CD4-positive, CD25-positive, alpha-beta regulatory T cell (primary cell): ENCODE results near the gene TMEM263. TPM values are rescaled to one million over a fixed set of nuclear protein-coding genes. Genes with fewer than 3 reads are reported as not detected.

Experiments used
- ATAC-seq, 2 donors: fragments of 150-1000 bp; cut with Tn5 transposase; one replicate each; pipeline ENCODE4 v1.10.0; 2021; ENCODE audit warnings: low read depth in 2 of 2, moderate number of reproducible peaks in 2 of 2, moderate library complexity in 1 of 2
- DNase-seq, 3 donors: peaks; one replicate each; pipeline versions ENCODE4 v3.0.0 to v3.0.0-alpha.2; 2012 to 2022; ENCODE audit warnings: mixed read lengths in 1 of 3
- H3K27ac ChIP-seq: one replicate; pipeline ENCODE4 v1.7.0; 2013; ENCODE audit warnings: mild to moderate bottlenecking, low read length; ENCODE audit not compliant: insufficient read depth, poor library complexity, severe bottlenecking
- H3K27me3 ChIP-seq: one replicate; pipeline ENCODE4 v1.7.0; 2013; ENCODE audit warnings: low read length; ENCODE audit not compliant: control insufficient read depth, insufficient read depth
- H3K36me3 ChIP-seq: one replicate; pipeline ENCODE4 v1.7.0; 2013; ENCODE audit warnings: mild to moderate bottlenecking, low read length, moderate library complexity; ENCODE audit not compliant: control insufficient read depth, insufficient read depth
- H3K4me1 ChIP-seq: 2 replicates; pipeline ENCODE4 v1.7.0; 2013; ENCODE audit warnings: mild to moderate bottlenecking, low read length; ENCODE audit not compliant: insufficient read depth, control insufficient read depth, poor library complexity, severe bottlenecking
- H3K4me3 ChIP-seq: one replicate; pipeline ENCODE4 v1.7.0; 2013; ENCODE audit warnings: low read depth, mild to moderate bottlenecking, low read length, moderate library complexity
- H3K9me3 ChIP-seq, 2 experiments: 1 replicate in 1 of 2; 2 replicates in 1 of 2; pipeline ENCODE4 v1.7.0; 2013; ENCODE audit warnings: low read length in 2 of 2, mild to moderate bottlenecking in 1 of 2, moderate library complexity in 1 of 2; ENCODE audit not compliant: control insufficient read depth in 2 of 2
- H3K27ac Mint-ChIP-seq, 3 donors: one replicate each; pipeline ENCODE4 v1.8.0; 2020 to 2022; ENCODE audit warnings: mild to moderate bottlenecking in 3 of 3, mixed read lengths in 3 of 3, moderate library complexity in 2 of 3
- H3K27me3 Mint-ChIP-seq: one replicate; pipeline ENCODE4 v1.8.0; 2022; ENCODE audit warnings: mild to moderate bottlenecking, mixed read lengths
- H3K36me3 Mint-ChIP-seq: one replicate; pipeline ENCODE4 v1.8.0; 2020; ENCODE audit warnings: mixed read lengths
- H3K4me1 Mint-ChIP-seq, 4 donors: one replicate each; pipeline ENCODE4 v1.8.0; 2020 to 2022; ENCODE audit warnings: mixed read lengths in 4 of 4, mild to moderate bottlenecking in 1 of 4
- H3K4me3 Mint-ChIP-seq, 4 donors: one replicate each; pipeline ENCODE4 v1.8.0; 2020 to 2022; ENCODE audit warnings: mild to moderate bottlenecking in 4 of 4, mixed read lengths in 4 of 4, moderate library complexity in 3 of 4
- H3K9me3 Mint-ChIP-seq, 7 donors: one replicate each; pipeline ENCODE4 v1.8.0; 2020 to 2022; ENCODE audit warnings: mixed read lengths in 7 of 7, mild to moderate bottlenecking in 3 of 7, moderate library complexity in 2 of 7
- polyA plus RNA-seq, 4 donors: library from polyadenylated mRNA; unstranded; fragments of 300-500 nt; fragmentation: Illumina TruSeq; gene quantifications; one replicate each; pipeline ENCODE4 v1.2.3, GENCODE V29; 2021
- total RNA-seq: library from RNA; stranded (reverse); gene quantifications from one replicate; pipeline ENCODE4 v1.2.3, GENCODE V29; 2022

TMEM263 gene
- total RNA-seq, result 33.2 TPM
- 10 to 100 TPM; 27.3 to 37.8 (median 33.1) TPM for polyA plus RNA-seq

DNA sequence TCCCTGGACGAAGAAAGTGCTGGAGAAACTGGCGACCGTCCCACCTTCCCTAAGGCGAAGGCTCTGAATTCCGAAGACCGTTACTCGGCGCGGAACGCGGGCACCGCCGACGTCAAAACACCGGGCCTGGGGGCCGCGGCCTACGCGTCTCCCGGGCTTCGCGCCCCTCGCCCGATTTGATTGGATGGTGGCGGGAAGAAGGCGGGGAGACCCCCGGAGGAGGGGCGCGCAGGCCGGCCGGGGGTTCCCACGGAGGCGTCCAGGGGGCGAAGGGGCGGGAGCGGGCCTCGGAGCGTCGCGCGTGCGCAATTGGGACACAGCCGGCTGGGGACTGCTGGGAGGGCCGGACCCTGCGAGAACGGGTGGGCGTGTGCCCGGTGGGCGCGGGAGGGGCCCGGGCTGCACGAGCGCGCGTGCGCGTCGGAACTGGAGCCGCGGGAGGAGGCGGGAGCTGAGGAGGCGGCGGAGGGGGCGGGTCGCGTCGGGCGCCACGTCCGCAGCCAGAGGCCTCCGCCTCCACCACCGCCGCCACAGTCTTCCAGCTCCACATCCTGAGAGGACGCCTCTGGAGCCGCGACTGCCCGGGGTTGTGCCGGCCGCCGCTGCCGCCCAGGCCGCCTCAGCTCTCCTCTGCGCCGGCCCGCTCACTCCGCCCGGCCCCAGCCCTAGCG, at the start of gene TMEM263:
TMEM263 (plus strand) TSS at position 531 of the 671 bp plus-strand sequence. CDS start 11,210 bp downstream, outside the sequence.
- no peaks in the 10 kb centered on the region for H3K36me3 ChIP-seq
- H3K27me3 ChIP-seq, result no peaks in the 10 kb centered on the region
- ATAC-seq, result peak; percentile 87
- Mint-ChIP-seq H3K36me3 (no peaks in the 10 kb centered on the region), H3K4me3 (peak within 1 kb of the TSS; percentile 93 to 97 (median 96)), H3K4me1 (peaks cover 19 to 41% (median 28%) of the 10 kb centered on the region in 4 donors), H3K27me3 (peaks cover under 1% of the 10 kb centered on the region), H3K27ac (peak within 1 kb of the TSS; percentile 94 to 97 (median 95)), H3K9me3 (peaks cover 0 to 2% (median 0%) of the 10 kb centered on the region in 7 donors)
- H3K27ac ChIP-seq, result peak within 1 kb of the TSS; percentile 88
- H3K4me3 ChIP-seq, result peak within 1 kb of the TSS; percentile 94
- H3K4me1 ChIP-seq, result peaks cover 29% of the 10 kb centered on the region
- DNase-seq, result peak; percentile 87 to 93 (median 87)
- H3K9me3 ChIP-seq, result no peaks in the 10 kb centered on the region

GRCh38 chr12:106906715-106907114, 49.0 kb upstream of the TMEM263 start:
- Mint-ChIP-seq H3K27me3 (peaks cover 23% of the 10 kb centered on the region), H3K4me1 (peaks cover 11 to 33% (median 18%) of the 10 kb centered on the region in 4 donors), H3K27ac (no peak overlapping the region), H3K4me3 (no peak overlapping the region), H3K36me3 (peaks cover 4% of the 10 kb centered on the region), H3K9me3 (peaks cover 0 to 2% (median 0%) of the 10 kb centered on the region in 7 donors)
- Histone ChIP-seq H3K36me3 (no peaks in the 10 kb centered on the region), H3K4me3 (no peak overlapping the region), H3K4me1 (peaks cover 20% of the 10 kb centered on the region), H3K9me3 (no peaks in the 10 kb centered on the region), H3K27me3 (peaks cover 8% of the 10 kb centered on the region), H3K27ac (no peak overlapping the region)
- DNase-seq (no peak), ATAC-seq (no peak)

- H3K36me3 Mint-ChIP-seq, result no peaks in the 10 kb centered on the region
- no peaks in the 10 kb centered on the region for H3K36me3 ChIP-seq
- no peak for ATAC-seq
Measured at GRCh38 chr12:106907411-106907810, 48.3 kb upstream of the TMEM263 start.

DNA sequence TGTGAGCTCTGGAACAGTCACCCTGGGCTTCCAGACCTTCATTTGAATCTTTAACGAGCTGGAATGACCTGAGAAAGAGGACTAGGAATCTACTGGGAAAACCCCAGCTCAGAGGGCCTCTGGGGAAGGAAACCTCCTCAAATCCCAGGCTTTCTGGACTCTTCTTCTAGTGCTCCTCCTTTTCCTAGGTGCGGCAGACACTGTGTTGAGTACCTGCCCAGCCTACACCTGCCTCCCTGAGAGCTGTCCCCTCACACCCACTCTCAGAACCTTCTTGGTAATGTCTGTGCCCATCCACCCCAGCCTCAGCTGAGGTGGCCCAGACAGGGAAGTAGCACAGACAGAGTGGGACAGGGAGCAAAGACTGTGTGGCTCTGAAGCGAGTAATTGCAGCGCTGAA, 47.9 kb upstream of the TMEM263 start:
- Mint-ChIP-seq H3K4me1 (peaks cover 11 to 31% (median 16%) of the 10 kb centered on the region in 4 donors), H3K4me3 (no peak overlapping the region)
- peaks cover 8% of the 10 kb centered on the region for H3K27me3 ChIP-seq

More at GRCh38 chr12:106907411-106907810, 48.3 kb upstream of the TMEM263 start:
- DNase-seq, result peak in 1 of 3 donors; percentile 39
- Mint-ChIP-seq H3K27me3 (peaks cover 21% of the 10 kb centered on the region), H3K9me3 (peaks cover 0 to 2% (median 0%) of the 10 kb centered on the region in 7 donors), H3K4me3 (no peak overlapping the region), H3K4me1 (peaks cover 11 to 33% (median 18%) of the 10 kb centered on the region in 4 donors), H3K27ac (peak overlapping the region in 1 of 3 donors; percentile 10)
- peaks cover 20% of the 10 kb centered on the region for H3K4me1 ChIP-seq
- no peak overlapping the region for H3K27ac ChIP-seq
- peaks cover 8% of the 10 kb centered on the region for H3K27me3 ChIP-seq
- H3K4me3 ChIP-seq, result no peak overlapping the region
- H3K9me3 ChIP-seq, result no peaks in the 10 kb centered on the region

GRCh38 chr12:106908561-106908960, 47.1 kb upstream of the TMEM263 start:
- H3K4me1 ChIP-seq, result peaks cover 13% of the 10 kb centered on the region
- no peak for DNase-seq
- no peak for ATAC-seq
- no peaks in the 10 kb centered on the region for H3K9me3 ChIP-seq
- H3K27ac Mint-ChIP-seq, result no peak overlapping the region
- no peaks in the 10 kb centered on the region for H3K36me3 ChIP-seq
- H3K4me1 Mint-ChIP-seq, result peaks cover 11 to 26% (median 13%) of the 10 kb centered on the region in 4 donors
- H3K27me3 ChIP-seq, result peaks cover 8% of the 10 kb centered on the region
- H3K9me3 Mint-ChIP-seq, result peaks cover 0 to 2% (median 0%) of the 10 kb centered on the region in 7 donors
- no peak overlapping the region for H3K27ac ChIP-seq
- H3K4me3 Mint-ChIP-seq, result no peak overlapping the region
- no peak overlapping the region for H3K4me3 ChIP-seq
- peaks cover 10% of the 10 kb centered on the region for H3K27me3 Mint-ChIP-seq
- no peaks in the 10 kb centered on the region for H3K36me3 Mint-ChIP-seq

More for the DNA sequence above, 47.9 kb upstream of the TMEM263 start:
- Mint-ChIP-seq H3K27me3 (peaks cover 17% of the 10 kb centered on the region), H3K9me3 (peaks cover 0 to 2% (median 0%) of the 10 kb centered on the region in 7 donors), H3K27ac (peak overlapping the region in 1 of 3 donors; percentile 10), H3K36me3 (no peaks in the 10 kb centered on the region)
- H3K4me3 ChIP-seq, result no peak overlapping the region
- peaks cover 20% of the 10 kb centered on the region for H3K4me1 ChIP-seq
- no peak overlapping the region for H3K27ac ChIP-seq
- H3K36me3 ChIP-seq, result no peaks in the 10 kb centered on the region
- DNase-seq, result no peak
- H3K9me3 ChIP-seq, result no peaks in the 10 kb centered on the region
- no peak for ATAC-seq

GRCh38 chr12:106910202-106910601, 45.5 kb upstream of the TMEM263 start:
- H3K4me3 ChIP-seq, result no peak overlapping the region
- peaks cover 17% of the 10 kb centered on the region for H3K4me1 ChIP-seq
- H3K9me3 Mint-ChIP-seq, result peaks cover 0 to 2% (median 0%) of the 10 kb centered on the region in 7 donors
- H3K27me3 Mint-ChIP-seq, result peaks cover 7% of the 10 kb centered on the region
- peaks cover 7% of the 10 kb centered on the region for H3K27me3 ChIP-seq
- H3K27ac ChIP-seq, result no peak overlapping the region
- H3K4me1 Mint-ChIP-seq, result peaks cover 14 to 30% (median 19%) of the 10 kb centered on the region in 4 donors
- H3K36me3 Mint-ChIP-seq, result no peaks in the 10 kb centered on the region
- ATAC-seq (peak in 1 of 2 donors; percentile 25), DNase-seq (peak in 1 of 3 donors; percentile 26)
- no peak overlapping the region for H3K4me3 Mint-ChIP-seq
- H3K27ac Mint-ChIP-seq, result peak overlapping the region; percentile 7 to 43 (median 12)
- H3K36me3 ChIP-seq, result no peaks in the 10 kb centered on the region
- H3K9me3 ChIP-seq, result no peaks in the 10 kb centered on the region

DNA sequence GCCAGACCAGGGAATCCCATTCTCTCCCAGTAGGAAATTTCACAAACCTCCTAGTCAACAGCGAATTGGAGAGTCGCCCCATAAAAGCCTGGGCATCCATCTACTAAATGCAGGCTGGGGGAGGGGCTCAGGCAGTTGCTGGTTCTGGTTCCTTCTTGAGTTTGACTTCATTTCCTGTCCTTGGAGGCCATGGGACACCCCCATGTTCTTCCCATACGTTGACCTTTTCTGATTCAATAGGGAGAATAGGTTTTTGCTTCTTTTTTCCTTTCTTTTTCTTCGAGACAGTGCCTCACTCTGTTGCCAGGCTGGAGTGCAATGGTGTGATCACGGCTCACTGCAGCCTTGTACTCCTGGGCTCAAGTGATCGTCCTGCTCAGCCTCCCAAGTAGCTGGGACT, 44.1 kb upstream of the TMEM263 start:
- ATAC-seq (no peak), DNase-seq (no peak)
- Histone ChIP-seq H3K27me3 (peaks cover 4% of the 10 kb centered on the region), H3K9me3 (no peaks in the 10 kb centered on the region), H3K27ac (no peak overlapping the region), H3K4me1 (peaks cover 20% of the 10 kb centered on the region), H3K4me3 (no peak overlapping the region), H3K36me3 (no peaks in the 10 kb centered on the region)
- peaks cover 0 to 2% (median 0%) of the 10 kb centered on the region in 7 donors for H3K9me3 Mint-ChIP-seq
- no peaks in the 10 kb centered on the region for H3K27me3 Mint-ChIP-seq
- H3K4me1 Mint-ChIP-seq, result peaks cover 21 to 36% (median 27%) of the 10 kb centered on the region in 4 donors
- no peak overlapping the region for H3K27ac Mint-ChIP-seq
- no peaks in the 10 kb centered on the region for H3K36me3 Mint-ChIP-seq
- no peak overlapping the region for H3K4me3 Mint-ChIP-seq
